Measurements from ENCODE around the gene TPP2.

The TPP2 gene

DNA sequence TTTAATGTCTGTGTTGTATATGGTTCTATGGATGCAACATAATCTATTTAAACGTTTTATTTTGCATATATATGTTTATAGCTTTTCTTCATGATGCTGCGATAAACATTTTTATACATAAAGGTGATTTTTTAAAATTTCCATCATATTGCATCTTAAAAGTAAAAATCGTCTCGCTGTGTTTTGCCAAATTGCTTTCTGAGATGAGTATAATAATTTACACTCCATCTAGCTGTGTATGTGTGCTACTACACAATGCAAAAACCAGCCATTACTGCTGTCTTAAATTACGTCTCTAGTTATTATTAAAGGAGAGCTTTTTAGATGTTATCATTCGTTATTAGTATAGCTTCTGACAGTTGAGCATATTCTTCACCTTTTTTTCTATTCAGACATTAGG lies 60.8 kb downstream of the TPP2 start:
- no peak for DNase-seq (ENCODE audit: low read depth)

DNA sequence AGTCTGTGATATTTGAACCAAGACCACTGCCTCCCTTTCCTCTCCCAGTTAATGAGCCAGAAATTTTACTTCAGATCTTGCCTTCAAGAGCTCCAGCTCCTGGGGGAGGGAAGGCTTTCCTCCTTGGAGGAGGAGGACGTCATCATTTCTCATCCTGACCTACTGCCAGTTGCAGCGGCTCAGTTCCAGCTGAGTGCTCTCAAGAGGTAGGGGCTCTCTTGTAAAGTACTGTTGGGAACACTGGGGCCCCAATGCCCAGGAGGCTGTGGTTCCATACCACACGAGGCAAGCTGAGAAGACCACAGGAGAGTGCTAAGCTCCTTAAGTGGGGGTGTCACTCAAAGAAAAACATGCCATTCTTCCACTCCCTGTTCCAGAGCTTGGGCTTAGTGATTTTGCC lies 61.9 kb downstream of the TPP2 start:
- no peak for DNase-seq (ENCODE audit: low read depth)

DNA sequence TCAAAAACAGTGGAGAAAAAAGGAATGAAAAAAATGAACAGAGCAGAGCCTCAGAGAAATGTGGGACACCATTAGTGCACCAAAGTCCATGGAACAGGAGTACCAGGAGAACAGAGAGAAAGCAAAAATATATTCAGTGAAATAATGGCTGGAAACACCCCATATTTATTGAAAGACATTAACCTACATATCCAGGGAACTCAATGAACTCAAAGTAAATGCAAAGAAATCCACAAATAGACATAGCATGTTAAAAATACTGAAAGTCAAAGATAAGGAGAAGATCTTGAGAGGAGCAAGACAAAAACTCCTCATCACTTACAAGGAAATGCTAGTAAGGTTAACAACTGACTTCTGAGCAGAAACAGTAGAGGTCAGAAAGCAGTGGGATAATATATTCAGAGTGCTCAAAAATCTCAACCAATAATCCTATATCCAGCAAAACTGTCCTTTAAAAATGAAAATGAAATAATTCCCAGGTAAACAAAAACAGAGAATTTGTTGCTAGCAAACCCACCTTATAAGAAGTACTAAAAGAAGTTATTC lies 62.5 kb downstream of the TPP2 start:
- DNase-seq (ENCODE audit: low read depth) = no peak

DNA sequence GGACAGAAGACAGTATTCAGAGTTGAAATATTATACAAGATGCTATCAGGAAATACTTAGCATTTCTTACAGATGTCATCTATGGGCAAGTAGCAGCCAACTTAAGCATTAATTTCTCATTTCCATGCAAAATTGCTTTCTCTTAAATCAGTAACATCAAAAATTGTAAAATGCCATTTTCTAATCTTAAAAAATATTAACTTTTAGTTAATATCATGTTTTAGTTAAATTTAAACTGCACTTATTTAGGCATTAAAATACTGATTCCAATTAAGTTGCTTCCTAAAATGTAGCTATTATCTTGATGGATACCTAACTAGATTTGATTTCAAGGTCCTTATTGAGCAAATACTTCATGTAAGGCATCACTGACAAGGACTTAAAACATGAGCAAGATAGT lies 70.2 kb downstream of the TPP2 start:
- DNase-seq (ENCODE audit: low read depth) = no peak

DNA sequence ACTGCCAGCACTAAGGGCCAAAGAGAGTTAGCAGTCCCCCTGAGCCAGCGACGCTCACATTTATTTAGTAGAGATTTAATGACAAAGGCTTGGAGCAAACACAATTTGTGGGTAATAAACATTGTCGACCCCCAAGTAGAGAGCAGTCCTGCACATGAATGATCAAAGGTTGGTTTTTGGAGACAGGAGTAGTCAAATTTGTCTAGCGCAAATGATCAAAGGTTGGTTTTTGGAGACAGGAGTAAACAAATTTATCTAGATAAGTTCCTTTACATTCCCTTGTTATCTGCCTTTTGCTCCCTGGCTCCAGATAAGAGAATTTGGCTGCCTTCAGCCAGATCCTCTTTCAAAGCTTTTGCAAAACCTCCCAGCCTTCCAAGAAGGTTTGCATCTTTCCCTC lies 71.1 kb downstream of the TPP2 start:
- no peak for DNase-seq (ENCODE audit: low read depth)

DNA sequence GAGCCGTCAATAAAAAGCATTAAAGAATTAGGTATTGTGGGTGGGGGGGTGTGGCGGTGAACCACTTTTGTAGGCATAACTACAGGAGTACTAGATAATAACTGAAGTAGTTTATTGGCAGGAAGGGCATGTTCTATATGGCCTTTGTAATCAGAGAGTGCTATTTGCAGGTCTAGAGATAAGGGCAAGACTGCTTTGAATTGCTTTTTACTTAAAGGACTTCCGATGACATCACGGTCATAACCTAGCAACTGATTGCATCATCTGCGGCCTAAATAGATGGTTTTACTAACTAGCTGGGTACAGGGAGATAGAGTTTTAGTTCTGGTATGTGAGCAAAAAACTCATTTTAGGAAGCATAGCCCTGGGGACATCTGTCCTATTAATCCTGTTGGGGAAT lies 73.3 kb downstream of the TPP2 start:
- no peak for DNase-seq (ENCODE audit: low read depth)

DNA sequence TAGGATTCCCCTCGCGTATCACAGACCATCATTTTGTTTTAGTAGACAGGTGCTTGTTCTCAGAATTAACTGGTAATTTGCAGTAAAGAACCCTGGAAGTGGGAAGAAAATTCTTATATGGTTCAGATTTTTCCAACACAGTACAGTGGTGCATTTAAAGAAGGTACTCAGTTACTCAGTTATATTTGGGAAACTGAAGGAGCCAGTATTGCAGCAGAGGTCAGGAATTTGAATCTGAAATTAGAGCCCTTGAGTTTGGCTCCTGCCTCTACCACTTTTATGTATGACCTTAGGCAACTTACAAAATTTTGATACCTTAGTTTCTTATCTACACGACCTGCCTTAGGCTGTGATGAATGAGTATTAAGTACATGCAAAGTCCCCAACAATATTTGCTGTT lies 78.3 kb downstream of the TPP2 start:
- no peak for DNase-seq (ENCODE audit: low read depth)

DNA sequence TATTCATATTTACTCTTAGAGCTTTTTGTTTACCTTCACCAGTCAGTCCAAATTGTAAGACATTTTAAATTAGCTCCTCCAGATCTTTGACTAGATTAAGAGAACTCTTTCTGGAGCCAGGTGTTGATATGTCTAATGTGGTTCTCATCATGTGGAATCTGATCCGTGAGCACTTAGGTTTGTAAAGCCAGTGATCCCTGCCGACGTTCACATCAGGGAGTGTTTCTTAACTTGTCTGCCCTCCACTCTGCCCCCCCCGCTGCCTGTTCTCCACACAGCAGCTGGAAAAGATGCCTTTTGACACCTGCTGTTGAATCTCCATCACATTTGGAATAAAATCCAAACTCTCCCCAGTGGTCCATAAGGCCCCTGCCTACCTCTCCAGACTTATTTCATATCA lies 80.3 kb downstream of the TPP2 start:
- DNase-seq (ENCODE audit: low read depth) = no peak

DNA sequence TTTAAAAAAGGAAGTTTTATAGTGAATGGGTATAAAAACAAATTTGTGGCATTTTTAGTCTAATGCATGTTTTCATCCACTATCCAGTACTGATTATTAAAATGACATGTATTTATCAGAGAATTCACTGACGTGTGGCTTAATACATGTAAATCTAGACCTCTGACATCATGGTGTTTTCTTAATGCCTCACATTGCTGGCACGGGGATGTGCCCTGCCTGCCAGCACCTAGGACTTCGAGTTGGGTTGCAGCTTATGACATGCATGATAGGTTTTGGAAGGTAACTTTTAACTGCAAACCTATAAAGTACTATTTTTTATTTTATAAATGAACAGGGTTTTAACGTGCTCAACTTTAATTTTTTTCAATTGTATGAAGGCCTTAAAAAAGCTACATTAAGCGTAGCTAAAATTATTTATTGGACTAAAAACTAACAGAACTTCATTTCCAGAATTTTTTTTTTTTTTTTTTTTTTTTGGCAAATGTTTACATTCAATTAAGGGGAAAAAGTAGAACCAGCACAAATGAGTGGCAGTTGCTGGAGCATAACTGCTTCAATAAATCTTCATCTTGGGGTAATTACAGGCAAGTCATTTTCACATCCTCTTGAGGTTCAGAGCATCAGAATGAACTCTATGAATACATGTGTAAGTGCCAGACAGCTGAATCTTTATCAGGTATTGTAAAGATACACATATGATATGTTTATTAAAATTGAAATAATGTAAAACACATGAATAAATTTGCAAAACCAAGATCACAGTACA lies 81.7 kb downstream of the TPP2 start:
- no peak for DNase-seq (ENCODE audit: low read depth)

DNA sequence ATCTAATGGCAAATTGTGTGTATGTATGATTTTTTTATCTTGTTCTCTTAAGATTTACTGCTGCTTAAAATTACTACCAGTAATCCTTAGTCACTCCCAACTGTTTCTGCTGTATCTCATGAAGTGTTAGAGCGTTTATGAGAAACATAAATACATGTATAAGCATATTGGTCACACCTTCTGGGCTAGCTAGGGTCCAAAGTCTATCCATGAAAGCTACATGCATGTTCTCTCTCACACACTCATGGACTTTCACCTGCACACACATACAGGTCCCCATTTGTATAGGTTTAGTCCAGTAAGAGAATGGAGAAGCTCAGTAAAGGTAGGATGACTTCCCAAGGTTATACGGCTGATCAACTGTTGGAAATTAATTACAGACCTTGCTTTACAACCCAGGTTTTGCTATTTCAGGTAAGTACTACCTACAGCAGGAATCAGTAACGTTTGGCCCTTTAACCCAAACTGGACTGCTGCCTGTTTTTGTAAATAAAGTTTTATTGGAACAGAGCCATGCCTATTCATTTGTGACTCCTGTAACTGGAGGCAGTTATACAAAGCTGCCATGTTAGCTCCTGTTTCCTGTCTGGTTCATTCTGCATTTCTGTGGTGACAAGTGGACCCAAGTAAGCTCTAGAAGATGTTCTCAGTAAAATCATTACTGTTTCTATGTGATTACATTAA lies 82.8 kb downstream of the TPP2 start:
- DNase-seq (ENCODE audit: low read depth) = no peak

DNA sequence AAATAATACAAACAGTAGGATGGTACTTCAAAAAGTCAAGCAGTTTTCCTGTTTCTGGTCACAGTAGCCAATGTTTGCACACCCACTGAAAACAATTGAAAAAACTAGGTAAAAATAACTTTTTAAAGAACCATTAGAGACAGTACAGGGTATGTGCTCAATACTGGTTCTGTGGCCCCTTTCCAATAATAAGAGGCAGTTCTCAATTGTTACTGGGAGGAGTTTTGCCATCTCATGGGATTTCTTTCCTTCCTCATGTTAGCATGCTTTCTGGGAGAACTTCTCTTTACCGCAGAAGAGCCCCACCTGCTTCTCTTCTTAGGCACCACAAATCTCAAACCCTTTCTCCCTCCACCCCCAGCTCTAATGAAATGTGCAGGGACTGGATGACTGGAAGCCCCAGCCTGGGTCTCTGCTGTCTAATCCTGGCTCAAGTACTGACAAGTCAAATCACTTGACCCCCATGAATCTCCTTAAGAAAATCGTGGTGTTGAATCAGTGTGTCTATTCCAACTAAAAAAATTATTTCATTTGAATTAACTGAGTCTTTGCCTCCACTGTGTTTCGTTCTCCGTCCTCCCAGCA lies 83.4 kb downstream of the TPP2 start:
- no peak for DNase-seq (ENCODE audit: low read depth)

DNA sequence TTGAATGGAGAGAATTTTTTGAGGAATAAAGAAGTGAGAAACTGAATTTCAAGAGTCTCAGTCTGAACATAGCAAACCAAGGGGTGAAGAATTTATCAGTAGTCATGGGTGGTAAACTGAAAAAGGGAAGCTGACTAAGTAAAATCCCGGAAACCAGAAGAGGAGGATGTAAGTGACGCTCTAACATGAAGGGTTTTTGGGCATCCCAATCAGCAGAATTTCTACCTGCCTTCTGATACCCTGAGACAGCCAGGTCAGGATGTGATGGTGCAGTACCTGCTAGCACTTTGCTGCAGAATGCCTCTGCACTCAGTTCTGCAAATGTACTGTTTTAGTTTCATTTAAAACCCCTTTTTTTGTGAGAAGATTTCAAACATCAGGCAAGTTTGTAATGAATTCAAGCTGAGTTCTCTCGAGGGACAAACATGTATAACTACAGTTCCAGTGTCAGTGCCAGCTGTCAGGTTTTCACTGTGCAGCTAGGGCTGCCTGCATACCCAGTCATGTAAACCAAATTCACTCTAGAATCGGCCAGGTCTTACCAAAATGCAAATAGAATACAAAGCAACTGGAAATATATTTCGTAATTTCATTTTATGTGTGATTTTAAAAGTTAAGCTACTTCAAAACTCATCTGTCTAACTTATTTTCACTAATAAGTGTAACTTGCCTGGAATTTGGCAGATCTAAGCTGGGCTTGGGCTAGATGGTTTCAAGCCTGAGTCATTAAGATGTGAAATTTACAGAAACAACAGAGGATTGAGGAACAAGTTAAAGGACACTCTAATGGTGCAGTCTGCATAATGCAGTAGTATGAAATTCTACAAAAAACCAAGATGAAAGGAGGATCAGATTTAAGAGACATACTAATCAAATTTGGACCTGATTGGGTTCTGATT lies 84.3 kb downstream of the TPP2 start:
- peak; percentile 18 for DNase-seq (ENCODE audit: low read depth)

DNA sequence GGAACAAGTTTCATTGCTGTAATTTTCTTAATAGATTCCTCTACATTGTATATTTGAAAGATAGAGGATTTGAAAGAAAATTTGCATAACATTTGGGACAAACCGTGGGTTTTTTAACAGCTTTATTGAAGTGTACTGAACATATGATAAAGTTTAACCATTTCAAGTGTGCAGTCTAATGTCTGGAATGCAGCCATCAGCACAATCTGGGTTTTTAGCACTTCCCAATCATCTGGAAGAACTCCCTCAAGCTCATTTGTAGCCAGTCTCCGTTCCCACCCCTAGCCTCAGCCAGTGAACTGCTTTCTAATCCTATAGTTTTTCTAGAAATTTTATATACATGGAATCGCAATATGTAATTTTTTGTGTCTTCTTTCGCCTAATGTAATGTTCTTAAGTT lies 85.4 kb downstream of the TPP2 start:
- no peak for DNase-seq (ENCODE audit: low read depth)

DNA sequence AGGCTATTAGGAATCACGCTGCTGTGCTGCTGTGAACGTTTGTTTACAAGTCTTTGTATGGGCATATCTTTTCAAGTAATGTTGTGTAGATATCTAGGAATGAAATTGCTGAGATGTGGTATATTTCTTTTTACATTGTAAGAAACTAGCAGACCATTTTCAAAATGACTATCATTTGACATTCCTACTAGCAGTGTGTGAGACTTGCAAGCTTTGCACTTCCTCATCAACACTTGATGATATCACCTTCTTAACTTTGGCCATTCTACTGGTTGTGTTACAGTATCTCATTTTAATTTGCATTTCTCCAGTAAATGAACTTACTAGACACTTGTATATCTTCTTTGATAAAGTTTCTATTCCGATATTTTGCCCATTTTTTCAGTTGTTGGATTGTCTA lies 85.9 kb downstream of the TPP2 start:
- DNase-seq (ENCODE audit: low read depth) = no peak

DNA sequence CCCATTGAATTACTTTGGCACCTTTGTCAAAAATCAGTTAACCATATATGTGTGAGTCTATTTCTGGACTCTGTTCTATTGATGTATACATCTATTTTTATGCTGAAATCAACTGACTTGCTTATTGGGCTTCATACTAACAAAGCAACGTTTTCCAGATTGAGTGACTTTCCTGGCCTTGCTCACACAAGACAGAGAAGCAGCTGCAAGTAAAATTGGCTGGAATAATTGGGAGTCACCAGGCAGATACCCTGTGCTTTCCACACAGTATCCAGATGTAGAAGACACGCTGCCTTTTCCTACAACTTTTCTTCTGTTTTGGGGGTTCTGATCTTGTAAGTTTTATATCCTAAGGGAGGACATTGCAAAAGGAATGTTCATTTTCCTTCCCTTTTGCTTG lies 86.9 kb downstream of the TPP2 start:
- no peak for DNase-seq (ENCODE audit: low read depth)

DNA sequence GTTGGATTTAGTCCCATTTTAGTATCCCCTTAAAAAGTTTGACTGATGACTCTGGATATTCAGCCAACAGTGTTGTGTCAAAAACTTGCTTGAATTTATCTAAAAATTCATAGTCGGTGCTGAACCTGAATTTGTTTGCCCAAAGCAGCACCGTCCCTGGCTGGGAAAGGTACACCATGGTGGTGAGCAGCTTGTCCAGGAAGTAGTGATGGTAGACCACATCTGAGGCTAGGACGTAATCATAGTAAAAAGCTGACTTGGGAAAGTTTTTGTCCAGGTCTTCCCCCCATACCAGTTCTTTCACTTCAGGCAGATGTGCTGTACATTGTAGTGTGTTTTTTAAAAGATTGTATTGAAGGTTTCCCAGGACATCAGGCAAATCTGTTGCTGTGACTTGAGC lies 89.2 kb downstream of the TPP2 start:
- no peak for DNase-seq (ENCODE audit: low read depth)

DNA sequence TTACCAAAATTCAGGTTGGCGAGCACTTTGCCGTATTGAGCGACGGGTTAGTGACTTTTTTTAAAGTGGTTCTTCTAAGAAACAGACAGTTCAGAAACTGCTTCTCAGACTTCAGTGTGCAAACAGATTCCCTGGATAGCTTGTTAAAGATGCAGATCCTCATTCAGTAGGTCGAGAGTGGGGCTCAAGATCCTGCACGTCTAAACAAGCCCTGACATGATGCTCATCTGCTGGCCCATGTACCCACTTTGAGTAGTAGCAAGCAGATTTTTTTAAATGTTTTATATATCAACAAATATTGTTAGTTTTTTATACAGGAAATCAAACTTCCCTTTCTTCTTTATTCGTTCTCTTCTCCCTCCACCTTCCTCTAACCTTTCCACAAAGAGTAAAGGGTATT lies 90.7 kb downstream of the TPP2 start:
- DNase-seq (ENCODE audit: low read depth) = no peak

DNA sequence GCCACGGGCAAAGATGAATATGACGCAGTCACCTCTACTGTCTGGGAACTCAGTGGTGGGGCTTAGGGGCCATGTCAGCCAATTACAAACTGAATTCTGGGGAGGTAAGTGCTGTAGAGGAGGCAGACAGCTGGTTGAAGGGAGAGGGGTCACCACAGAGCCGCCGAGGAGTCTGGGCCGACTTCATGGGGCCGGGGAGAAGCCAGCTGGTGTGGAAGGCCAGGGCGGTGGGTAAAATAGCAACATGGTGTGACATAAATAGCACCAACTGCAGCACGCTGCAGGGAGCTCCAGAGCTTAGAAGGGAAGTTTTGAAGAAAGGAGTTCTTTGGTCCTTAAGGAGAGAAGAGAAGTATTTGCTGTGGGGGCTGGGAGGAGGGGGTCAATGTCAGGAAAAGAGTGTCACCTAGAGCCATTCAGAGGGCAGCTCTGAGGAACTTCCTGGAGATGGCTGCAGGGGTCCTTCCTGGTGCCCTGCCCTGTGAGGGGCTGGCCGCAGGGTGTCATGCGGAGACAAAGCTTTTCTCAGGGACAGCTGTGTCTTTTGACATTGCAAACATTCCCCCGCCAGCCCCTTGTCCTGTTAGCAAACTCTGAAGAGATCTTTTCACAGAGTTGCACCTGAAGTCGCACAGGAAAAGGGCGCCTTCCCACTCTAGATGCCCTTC lies 91.7 kb downstream of the TPP2 start:
- DNase-seq (ENCODE audit: low read depth) = no peak

DNA sequence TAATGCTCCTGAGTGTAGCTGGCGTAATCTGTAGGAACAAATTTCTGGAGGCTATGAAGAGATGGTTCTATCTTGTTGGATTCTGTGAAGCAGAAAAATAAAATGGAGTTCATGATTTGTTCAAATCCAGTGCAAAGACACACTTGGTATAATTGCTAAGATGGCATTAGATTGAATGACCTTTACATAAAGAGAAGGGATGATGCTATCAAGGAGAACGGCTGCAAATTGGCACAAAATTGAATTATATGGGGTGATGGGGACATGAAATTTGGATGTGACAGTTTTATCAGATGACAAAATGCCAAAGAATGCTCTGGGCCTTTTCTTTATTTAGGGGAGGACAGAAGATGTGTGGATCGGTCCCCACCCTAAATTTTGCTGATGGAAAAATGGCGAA lies 94.1 kb downstream of the TPP2 start:
- DNase-seq (ENCODE audit: low read depth) = no peak

DNA sequence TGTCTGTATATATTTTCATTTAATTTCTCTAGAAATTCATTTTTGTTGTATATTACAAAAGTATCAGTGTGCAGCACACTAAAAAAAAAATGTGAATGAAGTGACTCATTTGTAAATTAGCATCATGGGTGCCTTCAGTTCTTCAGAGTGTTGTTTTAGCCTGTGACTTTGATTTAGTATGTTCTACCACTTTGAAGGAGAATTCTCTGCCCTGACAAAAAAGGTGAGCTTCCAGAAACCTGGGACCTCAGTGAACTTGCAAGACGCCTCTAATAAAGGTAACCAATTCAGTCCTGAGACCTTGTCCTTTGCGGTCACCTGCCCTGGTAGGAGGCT lies 95.7 kb downstream of the TPP2 start:
- DNase-seq (ENCODE audit: low read depth) = no peak

DNA sequence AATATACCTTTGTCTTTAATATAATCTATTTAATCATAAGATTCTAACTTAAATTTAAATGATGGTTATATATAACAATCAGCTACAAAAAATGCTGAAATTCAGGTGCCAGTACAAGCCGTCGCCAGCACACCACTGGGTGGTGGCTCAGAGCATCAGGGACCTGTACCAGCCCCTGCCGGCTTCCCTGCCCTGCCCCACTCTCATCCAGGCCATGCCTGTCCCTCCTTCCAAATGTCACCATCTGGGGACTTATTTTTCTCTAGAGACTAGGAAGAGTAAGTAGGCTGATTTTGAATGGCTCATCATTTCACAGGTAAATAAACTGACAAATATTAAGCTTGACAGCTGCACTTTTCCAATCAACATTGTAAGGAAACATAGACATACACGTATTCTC lies 96.5 kb downstream of the TPP2 start:
- DNase-seq (ENCODE audit: low read depth) = no peak

DNA sequence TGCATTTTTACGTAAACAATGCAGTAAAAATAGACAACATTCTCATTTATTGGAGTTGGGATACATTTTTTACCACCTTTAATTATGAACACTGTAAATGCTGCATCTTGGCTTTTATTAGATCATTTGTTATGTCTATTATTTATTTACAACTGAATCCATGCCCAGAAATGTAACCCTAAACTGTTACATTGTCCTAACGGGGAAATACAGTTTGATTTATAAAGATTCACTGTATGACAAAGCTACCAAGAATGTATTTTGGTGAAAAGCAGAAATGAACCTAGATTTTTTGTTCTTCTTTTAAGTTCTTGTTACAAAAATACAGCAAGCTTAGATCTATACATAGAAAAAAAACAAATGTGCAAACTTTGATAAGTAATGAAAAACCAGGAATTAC lies 97.0 kb downstream of the TPP2 start:
- DNase-seq (ENCODE audit: low read depth) = no peak

All from GM04504 (cell line).